Measurements from ENCODE around the gene NLGN3.

Gene NLGN3

GRCh38 chrX:71118985-71119535 lies 25.6 kb upstream of the NLGN3 start:
- DNase-seq = no peak

- peak; percentile 3 for DNase-seq
Observed at GRCh38 chrX:71128166-71128833, 16.3 kb upstream of the NLGN3 start.

- DNase-seq = peak; percentile 7
Observed at GRCh38 chrX:71128915-71129765, 15.5 kb upstream of the NLGN3 start.

- no peak for DNase-seq
Observed at GRCh38 chrX:71131510-71131909, 13.1 kb upstream of the NLGN3 start.

GRCh38 chrX:71140440-71140839 lies 4.2 kb upstream of the NLGN3 start:
- no peak for DNase-seq

- no peak for DNase-seq
Observed at GRCh38 chrX:71143508-71143907, 1.1 kb upstream of the NLGN3 start.

- no peak for DNase-seq
Observed at GRCh38 chrX:71147496-71148277, 3.0 kb downstream of the NLGN3 start.

GRCh38 chrX:71148278-71148663 lies 3.6 kb downstream of the NLGN3 start:
- no peak for DNase-seq

GRCh38 chrX:71151366-71151765 lies 6.7 kb downstream of the NLGN3 start:
- no peak for DNase-seq

GRCh38 chrX:71154196-71154595 lies 9.6 kb downstream of the NLGN3 start:
- DNase-seq = no peak

GRCh38 chrX:71154641-71155040 lies 10.0 kb downstream of the NLGN3 start:
- no peak for DNase-seq

- DNase-seq = no peak
Observed at GRCh38 chrX:71158603-71159002, 14.0 kb downstream of the NLGN3 start.

GRCh38 chrX:71159335-71159734 lies 14.7 kb downstream of the NLGN3 start:
- no peak for DNase-seq

- no peak for DNase-seq
Observed at GRCh38 chrX:71160475-71160874, 15.8 kb downstream of the NLGN3 start.

- DNase-seq = no peak
Observed at GRCh38 chrX:71162981-71163380, 18.3 kb downstream of the NLGN3 start.

- no peak for DNase-seq
Observed at GRCh38 chrX:71164071-71164470, 19.4 kb downstream of the NLGN3 start.

GRCh38 chrX:71166461-71166860 lies 21.8 kb downstream of the NLGN3 start:
- DNase-seq = no peak

- DNase-seq = no peak
Observed at GRCh38 chrX:71167031-71167781, 22.6 kb downstream of the NLGN3 start.

- DNase-seq = no peak
Observed at GRCh38 chrX:71168134-71168533, 23.5 kb downstream of the NLGN3 start.

- no peak for DNase-seq
Observed at GRCh38 chrX:71169586-71169985, 24.9 kb downstream of the NLGN3 start.

GRCh38 chrX:71170660-71171059 lies 26.0 kb downstream of the NLGN3 start:
- no peak for DNase-seq

- no peak for DNase-seq
Observed at GRCh38 chrX:71171110-71171801, 26.6 kb downstream of the NLGN3 start.

All from HCEC 1CT (cell line).